B cell (primary cell): ENCODE data around the gene GIPR. TPM values are rescaled to one million over a fixed set of nuclear protein-coding genes. Genes with fewer than 3 reads are reported as not detected.
A peak's percentile ranks its signal among the peaks of the same experiment; 100 is the strongest.

Source experiments
- ATAC-seq: fragments of 200-7000 bp; cut with Tn5 transposase; one replicate; pipeline ENCODE4 v1.10.0; 2021; ENCODE audit warnings: low read depth, mild to moderate bottlenecking, moderate number of reproducible peaks, moderate library complexity
- CTCF ChIA-PET: fragments of 350-600 bp; sonication (Branson Sonifier 250); formaldehyde crosslinking; loops from one replicate; lab custom pipeline; 2021; ENCODE audit warnings: antibody characterized with exemption, inconsistent platforms; lab: Charles Lee
- POLR2A ChIA-PET: fragments of 350-600 bp; sonication (Branson Sonifier 250); formaldehyde crosslinking; loops from one replicate; lab custom pipeline; 2021; ENCODE audit warnings: antibody characterized with exemption; lab: Charles Lee
- DNase-seq: peaks from one replicate; pipeline ENCODE4 v3.0.0; 2013
- H2AFZ ChIP-seq: 2 replicates; pipeline ENCODE4 v1.6.1; 2012; ENCODE audit warnings: mild to moderate bottlenecking, low read depth, low read length; ENCODE audit not compliant: insufficient read depth, poor library complexity, severe bottlenecking
- H3K27ac ChIP-seq, 2 donors: 1 replicate in 1 of 2; 2 replicates in 1 of 2; pipeline ENCODE4 v1.5.1; 2012 to 2013; ENCODE audit warnings: low read length in 2 of 2, mild to moderate bottlenecking in 2 of 2, moderate library complexity in 1 of 2
- H3K27me3 ChIP-seq, 4 experiments: fragments of 200-600 bp in 1 of 4; sonication (generic) in 1 of 4; replicated peaks in 1 of 4; 1 replicate in 2 of 4; 2 replicates in 2 of 4; pipeline versions ENCODE4 v1.6.1 to v1.7.0; 2013 to 2016; ENCODE audit warnings: low read length in 3 of 4, mild to moderate bottlenecking in 2 of 4, mixed read lengths in 1 of 4, moderate library complexity in 1 of 4; ENCODE audit not compliant: insufficient read depth in 4 of 4, control insufficient read depth in 3 of 4; ENCODE audit errors: control extremely low read depth in 1 of 4
- H3K36me3 ChIP-seq, 2 experiments: replicated peaks in 1 of 2; 1 replicate in 1 of 2; 2 replicates in 1 of 2; pipeline versions ENCODE4 v1.6.1 to v1.7.1; 2013; ENCODE audit warnings: low read length in 1 of 2; ENCODE audit not compliant: insufficient read depth in 2 of 2, control insufficient read depth in 1 of 2; ENCODE audit errors: control extremely low read depth in 1 of 2, extremely low read depth in 1 of 2
- H3K4me1 ChIP-seq, 2 donors: fragments of 200-600 bp in 1 of 2; sonication (generic) in 1 of 2; 1 replicate in 1 of 2; 2 replicates in 1 of 2; pipeline versions ENCODE4 v1.5.1 to v1.6.1; 2013 to 2017; ENCODE audit warnings: low read length in 2 of 2; ENCODE audit not compliant: control insufficient read depth in 2 of 2, insufficient read depth in 2 of 2
- H3K4me2 ChIP-seq: replicated peaks from 2 replicates; pipeline ENCODE3; 2012; ENCODE audit warnings: mild to moderate bottlenecking, low read depth, low read length; ENCODE audit not compliant: poor library complexity, severe bottlenecking
- H3K4me3 ChIP-seq, 5 experiments: fragments of 200-600 bp in 1 of 5; sonication (generic) in 1 of 5; 1 replicate in 3 of 5; 2 replicates in 2 of 5; pipeline versions ENCODE4 v1.5.1 to v1.7.0; 2011 to 2016; ENCODE audit warnings: low read length in 4 of 5, mild to moderate bottlenecking in 4 of 5, low read depth in 2 of 5, control low read depth in 1 of 5, moderate library complexity in 1 of 5; ENCODE audit not compliant: insufficient read depth in 1 of 5; ENCODE audit errors: control extremely low read depth in 1 of 5, extremely low read depth in 1 of 5
- H3K79me2 ChIP-seq: fragments of 200-600 bp; sonication (generic); one replicate; pipeline ENCODE4 v1.6.0; 2016; ENCODE audit warnings: low read length; ENCODE audit not compliant: control insufficient read depth, insufficient read depth
- H3K9ac ChIP-seq: fragments of 200-600 bp; sonication (generic); 2 replicates; pipeline ENCODE4 v1.6.1; 2017; ENCODE audit warnings: mild to moderate bottlenecking, low read length, moderate library complexity
- H3K9me3 ChIP-seq, 3 donors: one replicate each; pipeline versions ENCODE4 v1.6.1 to v1.7.1; 2013; ENCODE audit warnings: low read length in 2 of 3; ENCODE audit not compliant: control insufficient read depth in 2 of 3, insufficient read depth in 1 of 3; ENCODE audit errors: control extremely low read depth in 1 of 3
- H4K20me1 ChIP-seq: 2 replicates; pipeline ENCODE4 v1.6.0; 2012; ENCODE audit warnings: mild to moderate bottlenecking, low read length; ENCODE audit not compliant: insufficient read depth, control insufficient read depth, poor library complexity, severe bottlenecking
- H3K27ac Mint-ChIP-seq: one replicate; pipeline ENCODE4 v1.8.0; 2021; ENCODE audit warnings: mixed read lengths
- H3K27me3 Mint-ChIP-seq: one replicate; pipeline ENCODE4 v1.8.0; 2021; ENCODE audit warnings: mixed read lengths
- H3K4me1 Mint-ChIP-seq: one replicate; pipeline ENCODE4 v1.8.0; 2021; ENCODE audit warnings: mixed read lengths
- H3K4me3 Mint-ChIP-seq: one replicate; pipeline ENCODE4 v1.8.0; 2021; ENCODE audit warnings: mixed read lengths
- H3K9me3 Mint-ChIP-seq: one replicate; pipeline ENCODE4 v1.8.0; 2022; ENCODE audit warnings: mixed read lengths; ENCODE audit not compliant: insufficient read depth
- EZH2 ChIP-seq: IDR thresholded peaks from 2 replicates; pipeline ENCODE4 v1.6.1; 2012; ENCODE audit warnings: borderline replicate concordance, low read depth, mild to moderate bottlenecking, moderate library complexity, low read length; ENCODE audit not compliant: insufficient read depth, poor library complexity, severe bottlenecking
- WGBS: methylation state at CpG from one replicate; pipeline ENCODE4 v1.1.5; 2013; ENCODE audit warnings: missing lambda C conversion rate; ENCODE audit not compliant: insufficient coverage; 5-methylcytosine and 5-hydroxymethylcytosine counted together
- intact Hi-C: fragments of 100-400 bp; cut with micrococcal nuclease; formaldehyde crosslinking; loops from one replicate; pipeline ENCODE4 v1.10.0; 2022
- polyA plus RNA-seq: library from polyadenylated mRNA; depleted of rRNA; stranded (reverse); fragments of >200 nt; gene quantifications from 2 replicates; pipeline ENCODE4 v1.2.3, GENCODE V29; 2012
- total RNA-seq, 2 donors: library from RNA; stranded (reverse); fragments of 120-200 nt in 1 of 2; gene quantifications; 1 replicate in 1 of 2; 2 replicates in 1 of 2; pipeline versions ENCODE4 v1.2.3 to v1.2.4, GENCODE V29; 2013 to 2022
- TF ChIP-seq, protein P1 (sequence below): fragments of 200-600 bp; IDR thresholded peaks from one replicate; pipeline ENCODE4 v1.8.0; 2022; ENCODE audit warnings: antibody characterized with exemption, mild to moderate bottlenecking

GIPR gene
- total and polyA plus RNA-seq, 2 donors (not counting 1 experiment from before 2014, with no cell fraction given) = 0.43 to 2.3 TPM

DNA sequence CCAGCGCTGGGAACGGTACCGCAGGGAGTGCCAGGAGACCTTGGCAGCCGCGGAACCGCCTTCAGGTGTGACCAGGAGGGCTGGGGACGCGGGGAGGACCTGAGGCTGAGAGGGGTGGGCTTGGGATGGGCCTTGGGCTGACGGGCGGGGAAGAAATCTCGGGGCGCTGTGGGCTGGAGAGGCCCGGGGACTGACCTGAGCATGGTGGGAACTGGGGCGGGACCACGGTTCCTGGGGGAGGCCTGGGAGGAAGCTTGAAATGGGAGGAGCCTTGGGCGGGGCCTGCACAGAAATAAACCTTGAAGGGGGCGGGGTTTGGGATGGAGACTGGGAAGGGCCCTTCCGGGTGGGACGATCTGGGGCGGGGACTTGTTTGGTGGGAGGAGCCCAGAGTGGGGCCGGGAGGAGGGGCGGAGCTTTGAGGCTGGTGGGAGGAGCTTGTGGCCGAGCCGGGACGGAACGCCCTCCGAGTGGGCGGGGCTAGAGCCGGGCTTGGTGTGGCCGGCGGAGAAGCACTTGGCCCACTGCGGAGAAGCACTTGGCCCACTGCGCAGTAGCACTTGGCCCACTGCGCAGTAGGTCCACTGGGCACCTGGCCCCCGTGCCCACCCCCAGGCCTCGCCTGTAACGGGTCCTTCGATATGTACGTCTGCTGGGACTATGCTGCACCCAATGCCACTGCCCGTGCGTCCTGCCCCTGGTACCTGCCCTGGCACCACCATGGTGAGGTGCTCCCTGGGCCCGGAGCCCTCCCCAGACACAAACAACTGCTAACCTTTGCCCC, 2.8 kb downstream of the GIPR start:
- peaks cover 32% of the 10 kb centered on the region for H3K27me3 Mint-ChIP-seq
- Histone ChIP-seq H3K79me2 (no peaks in the 10 kb centered on the region), H3K4me2 (peak overlapping the region; percentile 67), H3K4me1 (peaks cover 34 to 38% of the 10 kb centered on the region in 2 donors), H3K9ac (no peak overlapping the region), H2AFZ (no peak overlapping the region), H3K27me3 (peaks cover 0 to 49% (median 21%) of the 10 kb centered on the region in 4 experiments), H4K20me1 (no peaks in the 10 kb centered on the region), H3K9me3 (peaks cover 0 to 18% (median 3%) of the 10 kb centered on the region in 3 donors), H3K27ac (no peak overlapping the region), H3K4me3 (no peak overlapping the region), H3K36me3 (no peaks in the 10 kb centered on the region)
- WGBS = 15% methylated on average over 41 of the region's 42 CpGs
- ChIA-PET CTCF (interaction anchor here (1.2 to 1.5 kb wide), 2 partner anchors 19 to 22 kb away, joined by 3 to 7 read pairs; partner anchors contain the start of genes QPCTL and SNRPD2), POLR2A (interaction anchor here (0.6 kb wide), 2 partner anchors 8 to 30 kb away, joined by 3 to 9 read pairs; no protein-coding TSS in a partner anchor)
- TF ChIP-seq, protein P1, sequence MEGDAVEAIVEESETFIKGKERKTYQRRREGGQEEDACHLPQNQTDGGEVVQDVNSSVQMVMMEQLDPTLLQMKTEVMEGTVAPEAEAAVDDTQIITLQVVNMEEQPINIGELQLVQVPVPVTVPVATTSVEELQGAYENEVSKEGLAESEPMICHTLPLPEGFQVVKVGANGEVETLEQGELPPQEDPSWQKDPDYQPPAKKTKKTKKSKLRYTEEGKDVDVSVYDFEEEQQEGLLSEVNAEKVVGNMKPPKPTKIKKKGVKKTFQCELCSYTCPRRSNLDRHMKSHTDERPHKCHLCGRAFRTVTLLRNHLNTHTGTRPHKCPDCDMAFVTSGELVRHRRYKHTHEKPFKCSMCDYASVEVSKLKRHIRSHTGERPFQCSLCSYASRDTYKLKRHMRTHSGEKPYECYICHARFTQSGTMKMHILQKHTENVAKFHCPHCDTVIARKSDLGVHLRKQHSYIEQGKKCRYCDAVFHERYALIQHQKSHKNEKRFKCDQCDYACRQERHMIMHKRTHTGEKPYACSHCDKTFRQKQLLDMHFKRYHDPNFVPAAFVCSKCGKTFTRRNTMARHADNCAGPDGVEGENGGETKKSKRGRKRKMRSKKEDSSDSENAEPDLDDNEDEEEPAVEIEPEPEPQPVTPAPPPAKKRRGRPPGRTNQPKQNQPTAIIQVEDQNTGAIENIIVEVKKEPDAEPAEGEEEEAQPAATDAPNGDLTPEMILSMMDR = no peak
- TF ChIP-seq EZH2 = no peak
- H3K4me3 Mint-ChIP-seq = peak overlapping the region; percentile 52
- H3K4me1 Mint-ChIP-seq = peaks cover 33% of the 10 kb centered on the region
- ATAC-seq (peak; percentile 59), DNase-seq (peak; percentile 71)
- intact Hi-C loops = no loop called here
- no peaks in the 10 kb centered on the region for H3K9me3 Mint-ChIP-seq
- H3K27ac Mint-ChIP-seq = peak overlapping the region; percentile 20

DNA sequence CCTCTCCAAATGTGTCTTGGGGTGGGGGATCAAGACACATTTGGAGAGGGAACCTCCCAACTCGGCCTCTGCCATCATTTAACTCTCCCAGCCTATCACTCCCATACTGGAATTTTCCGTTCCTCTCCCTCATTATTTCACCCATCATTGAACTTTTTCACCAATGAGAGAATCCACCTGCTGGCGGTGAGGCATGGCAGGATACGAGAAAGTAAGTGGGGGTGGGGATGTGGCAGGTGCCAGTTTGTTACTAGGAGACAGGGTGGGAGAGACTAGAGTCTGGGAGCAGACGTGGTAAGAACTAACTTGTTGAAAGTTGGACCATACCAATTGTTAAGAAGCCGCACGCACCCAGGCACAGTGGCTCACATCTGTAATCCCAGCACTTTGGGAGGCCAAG, 6.9 kb downstream of the GIPR start:
- peaks cover 0 to 45% (median 17%) of the 10 kb centered on the region in 4 experiments for H3K27me3 ChIP-seq
- H3K4me2 ChIP-seq = no peak overlapping the region
- no peak for ATAC-seq
- no peaks in the 10 kb centered on the region for H3K79me2 ChIP-seq
- H3K27ac ChIP-seq = no peak overlapping the region
- CTCF ChIA-PET = interaction anchor here (8.9 kb wide), 1 partner anchor 33 kb away, joined by 60 read pairs; the partner anchor contains the start of gene EML2
- no peaks in the 10 kb centered on the region for H4K20me1 ChIP-seq
- no peaks in the 10 kb centered on the region for H3K36me3 ChIP-seq
- H3K9me3 ChIP-seq = peaks cover 0 to 27% (median 3%) of the 10 kb centered on the region in 3 donors
- Mint-ChIP-seq H3K9me3 (no peaks in the 10 kb centered on the region), H3K27ac (no peak overlapping the region), H3K27me3 (peaks cover 36% of the 10 kb centered on the region), H3K4me1 (peaks cover 25% of the 10 kb centered on the region), H3K4me3 (no peak overlapping the region)
- H3K4me3 ChIP-seq = no peak overlapping the region
- 89% methylated on average over 3 of the region's 7 CpGs for WGBS
- no peak overlapping the region for H3K9ac ChIP-seq
- DNase-seq = no peak
- intact Hi-C loops = no loop called here
- POLR2A ChIA-PET = interaction anchor here (0.6 to 0.7 kb wide), 2 partner anchors 33 to 89 kb away, joined by 3 to 14 read pairs; no protein-coding TSS in a partner anchor
- H3K4me1 ChIP-seq = peaks cover 28 to 37% of the 10 kb centered on the region in 2 donors
- no peak for TF ChIP-seq EZH2
- TF ChIP-seq, protein P1 = no peak
- no peak overlapping the region for H2AFZ ChIP-seq
